ENCODE results near the gene DPAGT1. TPM values are rescaled to one million over a fixed set of nuclear protein-coding genes. Genes with fewer than 3 reads are reported as not detected.

DPAGT1 gene
- total RNA-seq, 4 donors from 2014 or later: 12.6 to 47.9 (median 19.6) TPM

DNA sequence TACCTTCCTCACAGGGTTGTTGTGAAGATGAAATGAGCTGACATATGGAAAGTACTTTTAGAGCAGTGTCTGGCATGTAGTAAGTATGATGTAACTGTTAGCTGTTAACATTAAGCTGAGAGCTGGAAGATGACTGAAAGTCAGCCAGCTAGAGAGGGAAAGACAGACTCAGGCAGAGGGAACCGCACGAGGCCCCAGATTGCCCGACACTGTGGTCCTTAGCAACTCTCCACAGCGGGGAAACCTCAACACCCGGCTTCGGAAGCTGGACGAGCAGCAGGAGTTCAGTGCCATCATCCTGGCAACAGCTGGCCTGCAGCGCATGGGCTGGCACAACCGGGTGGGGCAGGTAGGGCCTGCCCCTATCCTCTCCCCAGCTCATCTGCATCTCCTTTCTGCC lies 10.5 kb downstream of the DPAGT1 start:
- TF ChIP-seq, protein P1, sequence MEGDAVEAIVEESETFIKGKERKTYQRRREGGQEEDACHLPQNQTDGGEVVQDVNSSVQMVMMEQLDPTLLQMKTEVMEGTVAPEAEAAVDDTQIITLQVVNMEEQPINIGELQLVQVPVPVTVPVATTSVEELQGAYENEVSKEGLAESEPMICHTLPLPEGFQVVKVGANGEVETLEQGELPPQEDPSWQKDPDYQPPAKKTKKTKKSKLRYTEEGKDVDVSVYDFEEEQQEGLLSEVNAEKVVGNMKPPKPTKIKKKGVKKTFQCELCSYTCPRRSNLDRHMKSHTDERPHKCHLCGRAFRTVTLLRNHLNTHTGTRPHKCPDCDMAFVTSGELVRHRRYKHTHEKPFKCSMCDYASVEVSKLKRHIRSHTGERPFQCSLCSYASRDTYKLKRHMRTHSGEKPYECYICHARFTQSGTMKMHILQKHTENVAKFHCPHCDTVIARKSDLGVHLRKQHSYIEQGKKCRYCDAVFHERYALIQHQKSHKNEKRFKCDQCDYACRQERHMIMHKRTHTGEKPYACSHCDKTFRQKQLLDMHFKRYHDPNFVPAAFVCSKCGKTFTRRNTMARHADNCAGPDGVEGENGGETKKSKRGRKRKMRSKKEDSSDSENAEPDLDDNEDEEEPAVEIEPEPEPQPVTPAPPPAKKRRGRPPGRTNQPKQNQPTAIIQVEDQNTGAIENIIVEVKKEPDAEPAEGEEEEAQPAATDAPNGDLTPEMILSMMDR (IDR thresholded peaks at IDR 0.05; ENCODE audit: low read depth): no peak

DNA sequence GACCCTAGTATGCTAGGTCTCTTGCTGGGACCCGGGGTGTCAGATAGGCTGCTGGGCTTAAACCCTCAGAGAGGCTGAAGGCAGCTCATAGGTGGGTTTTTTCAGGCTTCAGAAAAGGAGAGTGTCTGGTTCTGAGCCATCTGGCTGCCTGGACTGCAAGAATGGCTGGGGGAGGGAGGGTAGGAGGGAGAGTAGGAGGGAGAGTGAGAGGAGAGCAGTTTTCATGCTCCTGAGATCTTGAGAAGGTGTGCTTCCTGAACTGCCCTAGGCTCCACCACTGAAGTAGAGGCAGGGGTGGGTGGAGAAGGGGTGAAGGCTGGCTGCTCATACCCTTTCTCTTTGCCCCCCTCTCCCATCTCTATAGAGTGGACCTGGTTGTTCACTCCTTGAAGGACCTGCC lies 12.3 kb downstream of the DPAGT1 start:
- TF ChIP-seq, protein P1 (IDR thresholded peaks at IDR 0.05; ENCODE audit: low read depth): no peak

GRCh38 chr11:119088406-119088805 lies 13.2 kb downstream of the DPAGT1 start:
- TF ChIP-seq, protein P1 (IDR thresholded peaks at IDR 0.05; ENCODE audit: low read depth): no peak

- TF ChIP-seq, protein P1 (IDR thresholded peaks at IDR 0.05; ENCODE audit: low read depth): no peak
These were observed 13.9 kb downstream of the DPAGT1 start for GRCh38 chr11:119087747-119088241.

DNA sequence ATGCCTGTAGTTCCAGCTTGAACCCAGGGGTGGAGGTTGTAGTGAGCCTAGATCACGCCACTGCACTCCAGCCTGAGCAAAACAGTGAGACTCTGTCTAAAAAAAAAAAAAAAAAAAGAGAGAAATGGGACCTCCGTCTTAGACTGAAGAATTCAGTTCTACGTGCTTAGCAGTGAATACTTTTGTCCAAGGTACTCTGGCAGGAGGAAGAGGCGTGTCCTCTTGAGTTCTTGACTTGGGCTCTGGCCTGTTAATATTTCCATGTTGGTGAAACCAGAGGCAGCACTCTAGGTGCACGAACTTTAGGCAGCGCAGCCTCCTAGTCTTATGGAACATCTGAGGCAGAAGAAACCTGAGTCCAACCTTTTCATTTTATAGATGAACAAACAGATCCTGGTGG lies 14.5 kb downstream of the DPAGT1 start:
- TF ChIP-seq, protein P1 (IDR thresholded peaks at IDR 0.05; ENCODE audit: low read depth): no peak

DNA sequence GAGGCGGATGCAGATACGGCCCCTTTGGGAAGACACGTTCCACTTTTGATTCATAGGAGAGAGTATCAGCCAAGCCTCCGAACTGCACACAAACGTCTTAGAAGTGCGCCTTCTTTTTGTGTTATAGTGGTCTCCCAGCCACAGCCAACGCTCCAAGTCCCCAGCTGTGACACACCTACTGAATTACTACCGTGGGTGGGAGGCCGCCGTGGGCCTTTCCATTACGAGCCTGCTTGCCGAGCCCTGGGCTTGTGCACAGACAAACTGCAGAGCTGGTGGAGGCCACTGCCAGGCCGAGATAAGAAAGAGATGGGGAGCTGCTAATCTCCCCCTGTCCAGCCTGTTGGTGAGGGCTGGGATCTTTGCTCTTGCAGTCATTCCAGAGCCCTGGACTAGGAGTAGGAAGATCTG lies 16.2 kb downstream of the DPAGT1 start:
- TF ChIP-seq, protein P1 (IDR thresholded peaks at IDR 0.05; ENCODE audit: low read depth): no peak

- TF ChIP-seq, protein P1 (IDR thresholded peaks at IDR 0.05; ENCODE audit: low read depth): no peak
These were observed 16.8 kb downstream of the DPAGT1 start, which contains the start of gene HMBS for GRCh38 chr11:119084663-119085436. Gene HMBS, plus strand, starts transcription at chr11:119084881. Its CDS starts 153 bp downstream, at chr11:119085034.
